HEK293T (cell line): ENCODE data around the gene SFRP5.

Experiments
- CTCF ChIA-PET: fragments of 350-600 bp; formaldehyde crosslinking; extraction: SDS; loops from one replicate; lab custom pipeline; 2021; ENCODE audit warnings: antibody characterized with exemption, inconsistent platforms; lab: Yijun Ruan, JAX
- POLR2A ChIA-PET: fragments of 350-600 bp; formaldehyde crosslinking; extraction: SDS; loops from one replicate; lab custom pipeline; 2020; ENCODE audit warnings: antibody characterized with exemption, inconsistent platforms; lab: Yijun Ruan, JAX
- DNase-seq: peaks from one replicate; pipeline ENCODE4 v3.0.0; 2012; ENCODE audit warnings: mixed read lengths; ENCODE audit errors: extremely low spot score
- ARNT ChIP-seq: fragments of 450-650 bp; IDR thresholded peaks from 2 replicates; pipeline ENCODE4 v1.6.1; 2017; ENCODE audit warnings: mild to moderate bottlenecking
- BHLHE40 ChIP-seq: fragments of 450-650 bp; IDR thresholded peaks from 2 replicates; pipeline ENCODE4 v1.6.1; 2016; ENCODE audit warnings: mild to moderate bottlenecking, moderate library complexity, borderline replicate concordance
- CTBP1 ChIP-seq: fragments of 450-650 bp; IDR thresholded peaks from 2 replicates; pipeline ENCODE4 v1.6.1; 2016; ENCODE audit warnings: borderline replicate concordance
- ELF4 ChIP-seq: fragments of 450-650 bp; IDR thresholded peaks from 2 replicates; pipeline ENCODE4 v1.6.1; 2017; ENCODE audit warnings: antibody characterized with exemption
- FOXA1 ChIP-seq: fragments of 450-650 bp; IDR thresholded peaks from 2 replicates; pipeline ENCODE4 v1.6.1; 2016; ENCODE audit warnings: mild to moderate bottlenecking
- FOXK2 ChIP-seq: fragments of 450-650 bp; IDR thresholded peaks from 2 replicates; pipeline ENCODE4 v1.6.1; 2016; ENCODE audit warnings: mild to moderate bottlenecking
- FOXM1 ChIP-seq: fragments of 450-650 bp; IDR thresholded peaks from 2 replicates; pipeline ENCODE4 v1.6.1; 2017; ENCODE audit warnings: mild to moderate bottlenecking, borderline replicate concordance
- HDGF ChIP-seq: fragments of 450-650 bp; IDR thresholded peaks from 2 replicates; pipeline ENCODE4 v1.6.1; 2017; ENCODE audit warnings: antibody characterized with exemption, borderline replicate concordance
- L3MBTL2 ChIP-seq: fragments of 450-650 bp; conservative IDR thresholded peaks from 2 replicates; pipeline ENCODE4 v1.6.1; 2016; ENCODE audit warnings: mild to moderate bottlenecking
- LEF1 ChIP-seq: fragments of 450-650 bp; IDR thresholded peaks from 2 replicates; pipeline ENCODE4 v1.6.1; 2017; ENCODE audit warnings: mild to moderate bottlenecking, borderline replicate concordance
- NFRKB ChIP-seq: fragments of 450-650 bp; IDR thresholded peaks from 2 replicates; pipeline ENCODE4 v1.6.1; 2016; ENCODE audit warnings: mild to moderate bottlenecking, moderate library complexity
- PKNOX1 ChIP-seq: fragments of 450-650 bp; IDR thresholded peaks from 2 replicates; pipeline ENCODE4 v1.6.1; 2016
- SP1 ChIP-seq: fragments of 450-650 bp; IDR thresholded peaks from 2 replicates; pipeline ENCODE4 v1.6.1; 2017
- SUZ12 ChIP-seq: fragments of 450-650 bp; IDR thresholded peaks from 2 replicates; pipeline ENCODE4 v1.6.1; 2016; ENCODE audit warnings: mild to moderate bottlenecking
- TARDBP ChIP-seq: fragments of 450-650 bp; IDR thresholded peaks from 2 replicates; pipeline ENCODE4 v1.6.1; 2016
- ZNF384 ChIP-seq: fragments of 450-650 bp; IDR thresholded peaks from 2 replicates; pipeline ENCODE4 v1.6.1; 2016

SFRP5 gene, protein sequence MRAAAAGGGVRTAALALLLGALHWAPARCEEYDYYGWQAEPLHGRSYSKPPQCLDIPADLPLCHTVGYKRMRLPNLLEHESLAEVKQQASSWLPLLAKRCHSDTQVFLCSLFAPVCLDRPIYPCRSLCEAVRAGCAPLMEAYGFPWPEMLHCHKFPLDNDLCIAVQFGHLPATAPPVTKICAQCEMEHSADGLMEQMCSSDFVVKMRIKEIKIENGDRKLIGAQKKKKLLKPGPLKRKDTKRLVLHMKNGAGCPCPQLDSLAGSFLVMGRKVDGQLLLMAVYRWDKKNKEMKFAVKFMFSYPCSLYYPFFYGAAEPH

DNA sequence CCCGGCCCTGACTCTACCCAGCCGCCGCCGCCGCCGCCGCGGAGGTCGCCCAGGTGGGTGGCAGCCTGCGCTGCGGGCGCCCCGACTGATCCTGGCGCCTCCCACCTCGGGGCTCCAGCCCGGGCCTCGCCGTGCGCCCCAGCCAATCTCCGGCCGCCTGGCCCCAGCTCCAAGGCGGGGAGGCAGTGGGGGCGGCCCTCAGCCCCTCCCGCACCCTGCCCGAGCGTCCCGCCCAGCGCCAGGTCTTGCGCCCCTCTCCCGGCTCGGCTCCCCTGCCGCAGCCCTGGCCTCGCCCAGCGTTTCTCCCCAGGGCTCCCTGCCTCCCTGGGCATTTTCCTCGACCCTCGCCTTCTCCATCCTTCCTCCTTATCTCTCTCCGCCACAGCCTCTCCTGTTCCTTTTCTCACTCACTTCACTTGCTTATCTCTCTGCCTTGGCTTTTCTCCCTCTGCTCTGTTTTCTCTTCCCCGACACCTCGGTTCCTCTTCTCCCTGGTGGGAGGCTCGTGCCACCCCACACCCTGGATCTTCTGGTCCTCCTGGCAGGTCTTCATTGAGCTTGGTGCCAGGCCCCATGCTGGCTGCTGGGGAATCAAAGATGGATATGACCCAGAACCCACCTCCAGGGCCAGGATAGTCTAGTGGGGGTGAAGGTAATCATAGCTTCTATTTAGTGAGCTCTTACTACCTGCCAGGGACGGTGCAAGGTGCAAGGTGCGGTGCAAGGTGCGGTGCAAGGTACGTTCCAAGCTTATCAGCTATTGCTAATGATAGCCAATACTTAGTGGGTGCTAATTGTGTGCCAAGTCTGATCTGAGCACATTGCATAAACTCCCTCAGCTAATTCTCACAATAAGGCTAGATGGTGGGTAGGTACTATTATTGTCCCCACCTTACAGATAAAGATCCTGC, at the start of gene SFRP5:
Gene SFRP5, minus strand, starts transcription at position 87 of the 911 bp plus-strand sequence. CDS start 166 bp downstream, outside the sequence.
- CTCF ChIA-PET: interaction anchor here (0.9 to 1.1 kb wide), 2 partner anchors 9 to 20 kb away, joined by 3 to 4 read pairs; no protein-coding TSS in a partner anchor
- no peak for DNase-seq
- no peak for TF ChIP-seq FOXM1
- no peak for TF ChIP-seq SP1
- no peak for TF ChIP-seq LEF1
- TF ChIP-seq L3MBTL2: no peak
- no peak for TF ChIP-seq FOXA1
- TF ChIP-seq NFRKB: no peak
- no peak for TF ChIP-seq BHLHE40
- no peak for TF ChIP-seq ARNT
- TF ChIP-seq PKNOX1: no peak
- TF ChIP-seq ZNF384: no peak
- no peak for TF ChIP-seq SUZ12
- TF ChIP-seq ELF4: no peak
- TF ChIP-seq FOXK2: no peak
- POLR2A ChIA-PET: no interaction called here

GRCh38 chr10:97820096-97820704, 48.4 kb upstream of the SFRP5 start:
- TF ChIP-seq FOXA1: no peak
- no peak for TF ChIP-seq NFRKB
- no peak for TF ChIP-seq L3MBTL2
- ChIA-PET CTCF (no interaction called here), POLR2A (no interaction called here)
- DNase-seq: no peak

DNA sequence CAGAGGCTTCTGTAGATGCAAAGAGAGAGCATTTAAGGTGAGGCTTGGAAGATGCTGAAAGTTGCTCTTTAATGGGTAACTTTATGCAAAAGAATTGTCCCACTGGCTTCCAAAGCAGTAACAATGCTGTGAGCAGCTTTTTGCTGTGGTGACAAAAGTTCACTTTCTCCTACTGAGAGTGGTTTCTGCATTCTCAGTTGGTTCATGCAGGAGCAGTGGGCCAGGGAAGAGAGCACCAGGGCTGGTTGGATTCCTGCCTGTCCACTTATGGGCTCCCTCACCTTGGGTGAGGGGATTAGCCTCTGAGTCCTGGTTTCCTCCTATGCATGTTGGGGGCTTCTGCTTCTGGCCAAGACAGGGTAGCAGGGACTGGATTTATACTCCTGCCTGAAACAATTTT, 46.8 kb upstream of the SFRP5 start:
- ChIA-PET CTCF (no interaction called here), POLR2A (no interaction called here)
- TF ChIP-seq NFRKB (no peak), BHLHE40 (no peak), ZNF384 (no peak), FOXA1 (no peak), LEF1 (no peak), SUZ12 (no peak), FOXM1 (no peak), SP1 (no peak), ARNT (no peak), L3MBTL2 (no peak), HDGF (no peak), PKNOX1 (no peak), FOXK2 (no peak), CTBP1 (no peak)
- DNase-seq: no peak

GRCh38 chr10:97816609-97817008, 44.8 kb upstream of the SFRP5 start:
- TF ChIP-seq PKNOX1 (no peak), L3MBTL2 (no peak), TARDBP (no peak), FOXA1 (no peak), SUZ12 (no peak), LEF1 (no peak), ARNT (no peak), BHLHE40 (no peak), HDGF (no peak), FOXM1 (no peak)
- ChIA-PET POLR2A (no interaction called here), CTCF (no interaction called here)
- DNase-seq: no peak

GRCh38 chr10:97814996-97815395, 43.2 kb upstream of the SFRP5 start:
- ChIA-PET POLR2A (no interaction called here), CTCF (no interaction called here)
- no peak for TF ChIP-seq L3MBTL2
- no peak for TF ChIP-seq FOXK2
- no peak for TF ChIP-seq ARNT
- no peak for TF ChIP-seq ZNF384
- no peak for TF ChIP-seq BHLHE40
- TF ChIP-seq PKNOX1: no peak
- no peak for TF ChIP-seq TARDBP
- TF ChIP-seq FOXA1: no peak
- TF ChIP-seq ELF4: no peak
- no peak for TF ChIP-seq CTBP1
- TF ChIP-seq NFRKB: no peak
- no peak for TF ChIP-seq HDGF
- TF ChIP-seq LEF1: no peak
- TF ChIP-seq SP1: no peak
- no peak for TF ChIP-seq FOXM1
- TF ChIP-seq SUZ12: no peak
- no peak for DNase-seq
